Stimulated activated CD8-positive, alpha-beta memory T cell treated with anti-CD3 and anti-CD28 coated beads, Interleukin-7, amount 100 ng/mL, for 4 hours (primary cell): ENCODE results near the gene TRIM8.

Experiments
- DNase-seq, 2 donors: peaks; one replicate each; pipeline ENCODE4 v3.0.0-alpha.2; 2020; ENCODE audit warnings: low read depth in 2 of 2

TRIM8 gene

GRCh38 chr10:102615361-102615760 is 28.9 kb upstream of the TRIM8 start:
- no peak for DNase-seq

- DNase-seq: no peak
These were observed 28.1 kb upstream of the TRIM8 start for GRCh38 chr10:102616066-102616770.

- no peak for DNase-seq
These were observed 27.2 kb upstream of the TRIM8 start for GRCh38 chr10:102617041-102617440.

GRCh38 chr10:102617816-102618215 is 26.5 kb upstream of the TRIM8 start:
- DNase-seq: no peak

- no peak for DNase-seq
These were observed 24.8 kb upstream of the TRIM8 start for GRCh38 chr10:102619281-102619981.

GRCh38 chr10:102620138-102620590 is 24.1 kb upstream of the TRIM8 start:
- no peak for DNase-seq

GRCh38 chr10:102620591-102621442 is 23.5 kb upstream of the TRIM8 start:
- no peak for DNase-seq

GRCh38 chr10:102621443-102622325 is 22.6 kb upstream of the TRIM8 start:
- no peak for DNase-seq

GRCh38 chr10:102624094-102624493 is 20.2 kb upstream of the TRIM8 start:
- no peak for DNase-seq

- DNase-seq: no peak
These were observed 19.3 kb upstream of the TRIM8 start for GRCh38 chr10:102624751-102625645.

- DNase-seq: no peak
These were observed 18.1 kb upstream of the TRIM8 start for GRCh38 chr10:102626026-102626685.

GRCh38 chr10:102627291-102627735 is 17.0 kb upstream of the TRIM8 start:
- no peak for DNase-seq

- no peak for DNase-seq
These were observed 16.5 kb upstream of the TRIM8 start for GRCh38 chr10:102627736-102628293.

GRCh38 chr10:102628451-102628911 is 15.8 kb upstream of the TRIM8 start:
- no peak for DNase-seq

- DNase-seq: no peak
These were observed 14.3 kb upstream of the TRIM8 start for GRCh38 chr10:102629661-102630614.

GRCh38 chr10:102630663-102631062 is 13.6 kb upstream of the TRIM8 start:
- DNase-seq: no peak

GRCh38 chr10:102631525-102632393 is 12.5 kb upstream of the TRIM8 start:
- no peak for DNase-seq
